GM18520 (cell line): Measurements from ENCODE around the gene CFB.
"Not testable (repeated sequence)": the region's sequence is repeated elsewhere in the genome, so short reads cannot be mapped to it uniquely, and the experiment has no call there.

Experiments
- ATAC-seq: cut with Tn5 transposase; IDR thresholded peaks from one replicate; pipeline ENCODE4 v1.9.1; 2021; ENCODE audit not compliant: unreplicated experiment

CFB gene

DNA sequence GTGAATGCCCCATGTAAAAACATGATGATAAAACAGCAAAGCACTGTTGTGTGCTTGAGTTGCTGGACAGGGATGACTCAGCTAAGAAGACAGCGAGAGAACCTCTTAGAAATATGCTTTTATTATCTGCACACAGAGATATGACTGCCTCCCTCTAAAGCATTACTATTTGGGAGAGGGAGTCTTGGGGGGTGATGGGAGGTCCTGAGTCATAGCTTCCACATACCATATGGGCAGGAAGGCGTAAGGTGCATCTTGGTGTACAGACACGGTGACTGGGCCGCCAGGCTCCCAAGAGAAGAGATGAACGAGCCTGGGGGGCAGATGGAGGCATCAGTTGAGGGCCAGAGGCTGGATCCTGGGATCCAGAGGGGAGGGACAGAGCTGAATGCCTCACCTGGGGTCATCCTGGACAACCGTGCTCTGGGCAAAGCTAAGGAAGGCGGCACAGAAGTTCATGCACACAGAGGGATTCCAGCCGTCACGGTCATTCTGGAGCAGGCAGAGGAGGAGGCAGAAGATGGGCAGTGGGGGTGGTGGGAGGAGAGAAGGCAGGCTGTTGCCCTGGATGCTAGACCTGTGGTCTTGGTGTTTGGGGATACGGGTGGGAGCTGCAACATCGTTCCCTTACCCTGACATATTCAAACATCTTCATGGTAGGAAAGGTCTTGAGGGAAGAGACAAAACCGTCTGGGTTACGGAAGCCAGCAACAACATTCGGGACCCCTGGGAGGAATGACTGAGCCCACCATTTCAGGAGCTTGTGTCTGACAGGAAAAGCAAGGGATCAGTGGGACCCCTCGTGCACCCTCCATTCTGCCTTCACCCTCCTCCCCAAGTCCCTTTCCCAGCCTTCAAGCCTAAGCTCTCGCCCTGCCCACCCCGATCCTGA lies 24.1 kb downstream of the CFB start:
- ATAC-seq, result no peak

DNA sequence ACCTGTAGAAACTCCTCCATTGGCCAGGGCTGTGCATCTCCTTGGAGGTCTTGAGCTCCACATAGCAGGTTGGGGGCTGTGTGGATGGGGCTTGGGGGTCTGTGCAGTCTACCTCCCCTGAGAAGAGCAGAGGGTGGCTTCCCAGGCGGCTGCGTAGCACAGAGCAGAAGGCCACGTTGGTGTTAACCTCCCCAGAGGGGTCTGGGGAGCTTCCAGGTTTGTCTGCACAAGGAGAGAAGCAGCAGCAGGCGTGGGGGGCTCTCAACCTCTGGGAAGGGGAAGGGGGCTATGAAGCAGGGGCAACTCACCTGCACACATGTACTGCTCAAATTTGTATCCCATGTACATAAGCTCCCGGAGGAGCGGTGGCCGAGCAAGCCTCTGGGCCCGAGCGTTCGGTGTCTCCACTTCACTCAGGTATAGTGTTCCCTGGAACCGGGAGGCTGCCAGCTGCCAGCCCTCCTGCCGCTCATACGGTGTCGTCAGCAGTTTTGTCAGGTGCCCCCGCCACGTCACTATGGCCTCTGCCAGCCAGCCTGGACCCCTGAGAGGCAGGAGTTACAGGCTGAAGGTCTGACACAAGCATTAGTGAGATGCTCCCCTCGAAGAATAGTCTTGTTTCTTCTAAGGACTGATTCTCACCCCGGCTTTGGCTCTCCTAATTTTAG lies 24.8 kb downstream of the CFB start:
- no peak for ATAC-seq

DNA sequence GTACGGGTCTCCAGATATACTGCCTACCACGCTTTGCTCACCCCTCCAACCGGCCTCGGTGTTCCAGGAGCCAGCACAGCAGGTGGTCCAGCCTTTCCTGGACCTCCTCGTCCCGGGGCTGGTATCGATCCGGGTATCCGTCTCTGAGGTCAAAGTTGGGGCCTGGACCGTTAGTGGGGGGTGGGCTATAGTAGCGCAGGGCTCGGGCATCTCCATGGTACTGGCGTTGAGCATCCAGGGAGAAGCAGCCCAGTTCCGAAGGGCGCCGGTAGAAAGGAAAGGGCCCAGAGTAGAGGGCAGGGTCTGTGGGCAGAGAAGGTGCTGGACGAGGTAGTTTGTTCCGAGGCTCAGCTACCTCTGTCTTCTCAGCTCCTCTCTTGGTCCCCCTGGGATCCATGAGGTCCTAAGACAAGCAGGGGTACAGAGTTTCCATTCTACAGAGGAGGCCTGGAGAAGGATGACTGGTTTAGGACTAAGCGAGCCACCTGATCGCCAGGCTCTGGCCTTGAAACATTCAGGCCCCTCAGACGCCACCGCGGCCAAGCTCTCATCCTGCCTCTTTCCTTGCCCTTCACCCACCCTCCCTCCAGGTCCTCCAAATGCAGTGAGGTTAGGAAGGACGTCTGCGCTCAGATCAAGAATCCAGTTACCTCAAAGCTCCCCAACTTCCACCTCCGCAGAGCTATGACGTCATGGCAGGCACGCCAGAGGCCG lies 25.5 kb downstream of the CFB start:
- ATAC-seq, result no peak

DNA sequence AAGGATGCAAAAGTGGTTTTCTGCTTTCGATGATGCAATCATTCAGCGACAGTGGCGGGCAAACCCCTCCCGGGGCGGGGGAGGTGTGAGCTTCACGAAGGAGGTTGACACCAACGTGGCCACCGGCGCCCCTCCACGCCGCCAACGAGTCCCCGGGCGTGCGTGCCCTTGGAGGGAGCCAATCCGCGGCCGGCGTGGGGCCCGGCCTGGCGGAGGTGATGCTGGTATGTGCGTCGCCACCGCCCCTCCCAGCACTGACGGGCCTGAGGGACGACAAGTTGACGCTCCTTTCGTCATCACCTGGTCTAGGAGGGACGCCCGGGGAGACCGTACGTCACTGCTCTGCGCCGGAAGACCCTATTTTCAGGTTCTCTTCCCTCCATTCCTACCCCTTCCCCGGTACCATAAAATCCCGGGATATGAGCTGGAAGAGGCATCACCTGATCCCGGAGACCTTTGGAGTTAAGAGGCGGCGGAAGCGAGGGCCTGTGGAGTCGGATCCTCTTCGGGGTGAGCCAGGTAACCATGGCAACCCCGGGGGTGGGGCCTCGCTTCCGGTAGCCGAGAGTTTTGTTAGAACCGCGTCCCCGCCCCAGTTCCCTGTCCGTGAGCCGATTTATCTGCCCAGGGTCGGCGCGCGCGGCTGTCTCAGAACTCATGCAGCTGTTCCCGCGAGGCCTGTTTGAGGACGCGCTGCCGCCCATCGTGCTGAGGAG lies 26.3 kb downstream of the CFB start, which contains the start of gene DXO:
Gene DXO (minus strand): TSS at position 146 of the 716 bp plus-strand sequence. CDS start 463 bp downstream, outside the sequence.
- peak; percentile 85 for ATAC-seq

DNA sequence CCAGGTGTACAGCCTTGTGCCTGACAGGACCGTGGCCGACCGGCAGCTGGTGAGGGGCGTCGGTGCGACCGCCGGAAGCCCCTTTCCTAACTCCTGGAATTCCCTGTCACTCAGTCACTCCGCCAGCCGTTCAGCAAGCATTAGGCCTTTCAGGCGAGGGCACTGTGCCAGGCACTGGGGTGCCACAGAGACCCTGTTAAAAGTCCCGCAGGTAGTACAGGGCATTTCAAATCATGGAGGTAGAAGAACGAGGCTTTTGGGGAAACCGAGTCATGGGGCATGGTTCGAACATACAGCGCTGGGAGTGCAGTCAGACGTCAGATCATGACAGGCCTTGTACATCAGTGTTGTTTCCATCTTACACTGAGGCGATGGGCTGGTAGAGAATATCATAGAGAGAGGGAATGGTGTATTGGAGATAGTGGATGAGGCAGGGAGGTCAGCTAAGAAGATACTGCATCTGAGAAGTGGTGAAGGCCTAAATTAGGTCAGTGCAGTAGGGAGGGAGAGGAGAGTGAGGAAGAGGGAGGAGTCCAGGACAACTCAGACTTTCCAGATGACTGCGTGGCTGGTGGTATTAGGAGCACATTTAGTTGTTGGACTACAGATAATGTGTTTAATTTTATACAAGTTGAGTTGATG lies 26.9 kb downstream of the CFB start:
- ATAC-seq, result no peak

DNA sequence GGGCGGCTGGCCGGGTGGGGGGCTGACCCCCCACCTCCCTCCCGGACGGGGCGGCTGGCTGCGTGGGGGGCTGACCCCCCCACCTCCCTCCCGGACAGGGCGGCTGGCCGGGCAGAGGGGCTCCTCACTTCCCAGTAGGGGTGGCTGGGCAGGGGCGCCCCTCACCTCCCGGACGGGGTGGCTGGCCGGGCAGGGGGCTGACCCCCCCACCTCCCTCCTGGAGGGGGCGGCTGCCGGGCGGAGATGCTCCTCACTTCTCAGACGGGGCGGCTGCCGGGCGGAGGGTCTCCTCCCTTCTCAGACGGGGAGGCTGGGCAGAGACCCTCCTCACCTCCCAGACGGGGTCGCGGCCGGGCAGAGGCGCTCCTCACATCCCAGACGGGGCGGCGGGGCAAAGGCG lies 30.2 kb downstream of the CFB start:
- ATAC-seq, result not testable (repeated sequence)

DNA sequence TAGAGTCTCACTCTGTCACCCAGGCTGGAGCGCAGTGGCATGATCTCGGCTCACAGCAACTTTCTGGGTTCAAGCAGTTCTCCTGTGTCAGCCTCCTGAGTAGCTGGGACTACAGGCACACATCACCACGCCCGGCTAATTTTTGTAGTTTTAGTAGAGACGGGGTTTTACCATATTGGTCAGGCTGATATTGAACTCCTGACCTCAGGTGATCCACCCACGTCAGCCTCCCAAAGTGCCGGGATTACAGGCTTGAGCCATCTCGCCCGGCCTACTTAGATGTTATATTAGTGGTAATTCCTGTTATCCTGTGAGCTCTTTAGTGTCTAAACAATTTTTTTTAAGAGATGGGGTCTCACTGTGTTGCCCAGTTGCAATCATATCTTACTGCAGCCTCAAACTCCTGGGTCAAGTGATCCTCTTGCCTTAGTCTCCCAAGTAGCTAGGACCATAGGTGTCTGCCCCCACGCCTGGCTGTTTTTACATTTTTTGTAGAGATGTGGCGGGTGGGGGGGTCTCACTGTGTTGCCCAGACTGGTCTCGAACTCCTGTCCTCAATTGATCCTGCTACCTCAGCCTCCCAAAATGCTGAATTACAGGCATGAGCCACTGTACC lies 32.0 kb downstream of the CFB start:
- ATAC-seq, result no peak

DNA sequence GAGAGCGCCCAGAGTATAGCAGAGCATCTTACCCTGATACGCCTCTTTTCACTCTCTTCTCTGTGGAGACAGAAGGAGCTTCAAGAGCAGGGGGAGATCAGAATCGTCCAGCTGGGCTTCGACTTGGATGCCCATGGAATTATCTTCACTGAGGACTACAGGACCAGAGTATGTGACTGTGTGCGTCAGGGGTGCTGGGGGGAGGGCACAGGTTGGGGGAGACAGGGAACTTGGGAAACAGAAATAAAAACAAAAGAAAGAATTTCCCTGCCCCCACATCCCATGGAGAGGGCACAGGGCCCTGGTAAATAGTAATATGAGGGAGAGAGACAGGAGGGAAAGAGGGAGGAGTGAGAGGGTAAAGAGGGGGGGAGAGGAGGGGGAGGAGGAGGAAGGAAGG lies 32.9 kb downstream of the CFB start:
- ATAC-seq, result no peak

GRCh38 chr6:31979238-31979898 lies 33.5 kb downstream of the CFB start:
- no peak for ATAC-seq

DNA sequence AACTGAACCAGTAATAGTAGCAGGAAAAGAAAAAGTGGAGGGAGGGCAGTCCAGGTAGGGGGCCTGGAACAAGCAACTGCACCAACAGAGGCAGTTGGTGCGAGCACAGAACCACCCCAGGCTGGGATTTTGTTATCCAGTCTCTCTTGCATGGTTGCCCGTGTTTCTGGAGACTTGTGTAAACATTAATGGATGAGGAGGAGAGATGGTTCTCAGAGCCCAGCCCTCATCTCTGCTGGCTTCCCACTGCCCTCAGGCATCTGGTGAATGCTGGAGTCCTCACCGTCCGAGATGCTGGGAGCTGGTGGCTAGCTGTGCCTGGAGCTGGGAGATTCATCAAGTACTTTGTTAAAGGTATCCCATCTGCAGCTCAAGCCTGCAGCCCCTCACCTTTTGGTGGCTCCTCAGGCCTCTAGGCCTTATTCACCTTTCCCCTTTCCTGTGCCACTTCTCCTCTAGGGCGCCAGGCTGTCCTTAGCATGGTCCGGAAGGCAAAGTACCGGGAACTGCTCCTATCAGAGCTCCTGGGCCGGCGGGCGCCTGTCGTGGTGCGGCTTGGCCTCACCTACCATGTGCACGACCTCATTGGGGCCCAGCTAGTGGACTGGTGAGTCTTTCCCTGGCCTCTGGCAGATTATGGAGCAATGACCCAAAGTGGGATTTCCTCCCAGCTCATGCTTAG lies 34.4 kb downstream of the CFB start:
- not testable (repeated sequence) for ATAC-seq

- not testable (repeated sequence) for ATAC-seq
Observed at GRCh38 chr6:31980998-31981397, 35.1 kb downstream of the CFB start.

- not testable (repeated sequence) for ATAC-seq
Observed at GRCh38 chr6:31981744-31982143, 35.8 kb downstream of the CFB start, which contains the start of gene C4A. Gene C4A (plus strand): TSS chr6:31982057. CDS start chr6:31982108, 51 bp downstream.

DNA sequence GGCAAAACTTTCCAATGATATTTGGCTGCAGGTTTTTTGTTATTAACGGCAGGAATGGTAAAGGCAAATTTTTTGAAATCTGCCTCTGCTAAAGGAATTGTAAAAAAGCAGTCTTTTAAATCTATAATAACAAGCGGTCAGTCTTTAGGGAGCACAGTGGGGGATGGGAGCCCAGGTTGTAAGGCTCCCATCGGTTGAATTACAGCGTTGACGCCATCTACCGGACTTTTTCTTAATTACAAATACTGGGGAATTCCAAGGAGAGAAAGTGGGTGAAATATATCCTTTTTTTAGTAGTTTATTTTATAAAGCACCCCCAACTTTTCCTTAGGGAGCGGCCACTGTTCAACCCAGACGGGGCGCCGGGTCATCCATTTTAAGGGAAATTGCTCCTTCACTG lies 43.5 kb downstream of the CFB start:
- not testable (repeated sequence) for ATAC-seq

GRCh38 chr6:31994421-31994820 lies 48.5 kb downstream of the CFB start:
- ATAC-seq, result not testable (repeated sequence)

GRCh38 chr6:31996385-31996784 lies 50.5 kb downstream of the CFB start:
- ATAC-seq, result not testable (repeated sequence)
